Thyroid gland (tissue), 4 donors: ENCODE data around the gene MMEL1. TPM values are rescaled to one million over a fixed set of nuclear protein-coding genes. Genes with fewer than 3 reads are reported as not detected.

Experiments used
- DNase-seq, 2 donors: peaks; one replicate each; pipeline ENCODE4 v3.0.0-alpha.2; 2019
- H3K27ac ChIP-seq, 3 donors: fragments of 200-600 bp; sonication (generic); 1 replicate in 2 of 3; 2 replicates in 1 of 3; pipeline ENCODE4 v1.5.1; 2016 to 2019; ENCODE audit warnings: mild to moderate bottlenecking in 1 of 3, moderate library complexity in 1 of 3
- H3K27me3 ChIP-seq: fragments of 200-600 bp; sonication (generic); one replicate; pipeline ENCODE4 v1.5.1; 2019
- H3K36me3 ChIP-seq, 2 donors: fragments of 200-600 bp; sonication (generic); one replicate each; pipeline ENCODE4 v1.5.1; 2016 to 2019
- H3K4me1 ChIP-seq, 2 donors: fragments of 200-600 bp; sonication (generic); one replicate each; pipeline ENCODE4 v1.5.1; 2017 to 2019
- H3K4me3 ChIP-seq, 3 donors: fragments of 200-600 bp; sonication (generic); replicated peaks in 1 of 3; 1 replicate in 2 of 3; 2 replicates in 1 of 3; pipeline ENCODE4 v1.5.1; 2016; ENCODE audit warnings: mild to moderate bottlenecking in 1 of 3
- H3K9me3 ChIP-seq: fragments of 200-600 bp; sonication (generic); one replicate; pipeline ENCODE4 v1.5.1; 2017
- CTCF ChIP-seq, 6 experiments: fragments of 200-600 bp in 3 of 6; fragments of 450-650 bp in 3 of 6; sonication (generic) in 3 of 6; IDR thresholded peaks; one replicate each; pipeline ENCODE4 v1.5.1; 2016 to 2019; ENCODE audit warnings: antibody characterized with exemption in 6 of 6, mild to moderate bottlenecking in 2 of 6, inconsistent platforms in 1 of 6, moderate library complexity in 1 of 6
- POLR2A ChIP-seq, 2 donors: fragments of 450-650 bp; IDR thresholded peaks; one replicate each; pipeline ENCODE4 v1.6.1; 2017; ENCODE audit warnings: antibody characterized with exemption in 2 of 2, mild to moderate bottlenecking in 2 of 2, moderate library complexity in 1 of 2
- WGBS, 2 donors: methylation state at CpG; one replicate each; pipeline ENCODE4 v1.1.5; 2017; 5-methylcytosine and 5-hydroxymethylcytosine counted together
- intact Hi-C: fragments of 100-400 bp; cut with DNase I; formaldehyde crosslinking; loops from one replicate; pipeline ENCODE4 v1.15.1; 2023
- total RNA-seq, 4 donors: library from RNA; depleted of rRNA; stranded (reverse); fragments of >200 nt; gene quantifications; one replicate each; pipeline ENCODE4 v1.2.3, GENCODE V29; 2016

The MMEL1 gene
- total RNA-seq, 4 donors from 2014 or later: 0.98 to 2.5 (median 2.0) TPM; not detected in 1

GRCh38 chr1:2548068-2548589, 84.7 kb downstream of the MMEL1 start:
- peak; percentile 85 to 95 (median 92) for TF ChIP-seq CTCF (IDR thresholded peaks at IDR 0.05)
- TF ChIP-seq POLR2A (IDR thresholded peaks at IDR 0.05): peak in 1 of 2 donors; percentile 3
- peak overlapping the region in 1 of 3 donors; percentile 19 for H3K4me3 ChIP-seq
- H3K36me3 ChIP-seq: no peaks in the 10 kb centered on the region
- intact Hi-C loops: loop anchor here (5.0 to 10.0 kb wide), 2 partner anchors 39 to 343 kb away; partner anchors contain the start of gene PRXL2B
- 15 to 16% methylated on average over 4 to 12 of the region's 17 CpGs for WGBS, 2 donors
- DNase-seq: peak; percentile 86 to 88
- H3K27ac ChIP-seq: peak overlapping the region; percentile 91 to 99 (median 95)
- no peaks in the 10 kb centered on the region for H3K27me3 ChIP-seq
- no peaks in the 10 kb centered on the region for H3K9me3 ChIP-seq
- peaks cover 27 to 53% of the 10 kb centered on the region in 2 donors for H3K4me1 ChIP-seq

GRCh38 chr1:2547210-2548067, 85.4 kb downstream of the MMEL1 start:
- DNase-seq: no peak
- intact Hi-C loops: loop anchor here (2.0 to 10.0 kb wide), 3 partner anchors 40 to 343 kb away; partner anchors contain the start of gene PRXL2B
- H3K27ac ChIP-seq: peak overlapping the region; percentile 91 to 99 (median 95)
- no peaks in the 10 kb centered on the region for H3K27me3 ChIP-seq
- 13 to 16% methylated on average over 6 to 14 of the region's 27 CpGs for WGBS, 2 donors
- peak overlapping the region in 1 of 3 donors; percentile 56 for H3K4me3 ChIP-seq
- peaks cover 27 to 53% of the 10 kb centered on the region in 2 donors for H3K4me1 ChIP-seq
- H3K36me3 ChIP-seq: no peaks in the 10 kb centered on the region
- TF ChIP-seq POLR2A (IDR thresholded peaks at IDR 0.05): no peak
- no peak for TF ChIP-seq CTCF (IDR thresholded peaks at IDR 0.05)
- no peaks in the 10 kb centered on the region for H3K9me3 ChIP-seq

GRCh38 chr1:2546515-2547209, 86.2 kb downstream of the MMEL1 start:
- peak overlapping the region; percentile 91 to 99 (median 95) for H3K27ac ChIP-seq
- TF ChIP-seq POLR2A (IDR thresholded peaks at IDR 0.05): peak in 1 of 2 donors; percentile 51
- peak in 3 of 6 experiments; percentile 19 to 29 (median 20) for TF ChIP-seq CTCF (IDR thresholded peaks at IDR 0.05)
- peaks cover 27 to 53% of the 10 kb centered on the region in 2 donors for H3K4me1 ChIP-seq
- H3K4me3 ChIP-seq: peak overlapping the region in 2 of 3 donors; percentile 15 to 56
- intact Hi-C loops: loop anchor here (2.0 to 10.0 kb wide), 3 partner anchors 41 to 342 kb away; partner anchors contain the start of gene PRXL2B
- H3K27me3 ChIP-seq: no peaks in the 10 kb centered on the region
- DNase-seq: peak; percentile 86 to 89
- H3K36me3 ChIP-seq: no peaks in the 10 kb centered on the region
- H3K9me3 ChIP-seq: no peaks in the 10 kb centered on the region
- WGBS, 2 donors: 0 to 21% methylated on average over 3 to 7 of the region's 52 CpGs

- H3K36me3 ChIP-seq: no peaks in the 10 kb centered on the region
- TF ChIP-seq POLR2A (IDR thresholded peaks at IDR 0.05) (peak in 1 of 2 donors; percentile 52), CTCF (IDR thresholded peaks at IDR 0.05) (no peak)
- peak overlapping the region in 1 of 3 donors; percentile 56 for H3K4me3 ChIP-seq
- peaks cover 27 to 55% of the 10 kb centered on the region in 2 donors for H3K4me1 ChIP-seq
- peaks cover 2% of the 10 kb centered on the region for H3K27me3 ChIP-seq
- H3K27ac ChIP-seq: peak overlapping the region; percentile 91 to 99 (median 95)
- no peaks in the 10 kb centered on the region for H3K9me3 ChIP-seq
- 8 to 25% methylated on average over 2 of the region's 43 CpGs for WGBS, 2 donors
- peak; percentile 91 to 92 for DNase-seq
- intact Hi-C loops: loop anchor here (2.0 to 10.0 kb wide), 3 partner anchors 41 to 341 kb away; partner anchors contain the start of gene PRXL2B
Observed at GRCh38 chr1:2545754-2546514, 86.9 kb downstream of the MMEL1 start.
